ENCODE results near the gene FOXJ3.

The FOXJ3 gene

DNA sequence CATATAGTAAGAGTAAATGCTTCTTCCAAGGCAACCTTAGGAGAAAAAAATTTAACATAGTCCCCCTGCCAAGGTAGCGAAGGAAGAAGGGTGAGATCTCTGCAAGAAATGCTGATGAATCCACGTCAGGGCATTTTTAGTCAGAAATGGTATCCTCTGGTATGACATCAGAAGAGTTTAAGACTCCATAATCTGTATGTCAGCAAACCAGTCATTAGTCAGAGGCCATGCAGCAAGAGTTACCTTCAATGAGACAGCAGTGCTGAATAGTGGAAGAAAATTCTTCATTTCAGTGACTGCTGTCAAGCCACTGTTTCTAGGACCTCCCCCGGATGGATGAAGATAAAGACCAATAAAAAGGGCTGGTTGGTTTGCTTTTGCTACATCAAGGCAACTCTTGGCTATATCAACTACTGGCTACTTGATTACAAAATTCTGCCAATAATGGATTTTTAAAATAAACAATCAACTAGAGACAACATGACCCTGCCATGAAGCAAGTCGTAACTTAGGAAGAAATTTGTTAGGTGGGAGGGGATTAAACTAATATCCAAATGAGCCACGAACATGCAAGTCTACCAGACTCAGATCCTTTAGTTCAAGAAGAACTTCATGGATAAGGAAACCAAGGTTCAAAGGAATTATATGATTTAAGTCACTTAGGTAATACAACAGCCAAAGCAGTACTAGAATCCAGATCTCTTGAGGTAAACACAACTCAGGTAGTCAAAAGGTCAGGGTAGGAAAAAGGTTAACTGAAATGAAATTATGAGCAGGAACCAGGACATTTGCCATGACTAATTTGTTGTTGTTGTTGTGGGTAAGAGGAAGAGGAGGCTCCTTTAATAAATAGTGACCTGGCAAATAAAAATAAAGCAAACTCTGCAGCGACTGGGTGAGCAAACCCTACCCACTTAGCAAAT, 144.8 kb downstream of the FOXJ3 start:
- DNase-seq, result no peak

DNA sequence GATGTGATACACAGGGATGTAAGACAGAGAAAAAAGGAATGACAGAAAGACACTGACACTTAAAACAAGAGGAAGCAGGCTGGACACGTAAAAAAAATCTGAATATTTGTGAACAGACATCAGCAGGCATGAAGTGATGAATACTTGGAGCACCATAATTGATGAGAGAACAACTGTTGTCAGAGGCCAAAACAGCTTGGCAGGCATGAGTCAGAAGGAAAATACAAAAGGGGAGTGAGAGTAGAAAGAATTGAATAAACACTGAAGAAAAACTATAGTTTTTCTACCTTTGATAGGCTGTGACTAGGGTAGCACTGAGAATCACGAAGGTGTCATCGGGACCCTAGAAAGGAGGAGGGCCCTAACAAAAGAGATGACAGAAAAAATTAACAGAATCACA, 148.9 kb downstream of the FOXJ3 start:
- no peak for DNase-seq

DNA sequence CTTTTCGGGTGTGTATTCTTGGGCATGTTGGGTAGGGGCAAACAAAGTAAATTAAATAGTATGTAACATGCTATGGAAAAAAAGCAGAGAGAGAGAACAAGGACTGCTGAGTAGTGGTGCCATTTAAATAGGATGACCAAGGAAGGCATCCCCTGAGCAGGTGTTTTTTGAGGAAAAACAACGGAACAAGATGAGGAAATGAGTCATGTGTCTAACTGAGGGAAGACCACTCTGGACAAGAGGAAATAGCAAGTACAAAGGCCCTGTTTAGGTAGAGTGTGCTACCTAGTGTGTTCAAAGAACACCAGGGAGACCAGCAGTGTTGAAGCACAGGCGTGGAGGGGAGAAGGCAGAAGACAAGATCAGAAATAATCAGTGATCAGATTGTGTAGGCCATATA, 150.4 kb downstream of the FOXJ3 start:
- no peak for DNase-seq

DNA sequence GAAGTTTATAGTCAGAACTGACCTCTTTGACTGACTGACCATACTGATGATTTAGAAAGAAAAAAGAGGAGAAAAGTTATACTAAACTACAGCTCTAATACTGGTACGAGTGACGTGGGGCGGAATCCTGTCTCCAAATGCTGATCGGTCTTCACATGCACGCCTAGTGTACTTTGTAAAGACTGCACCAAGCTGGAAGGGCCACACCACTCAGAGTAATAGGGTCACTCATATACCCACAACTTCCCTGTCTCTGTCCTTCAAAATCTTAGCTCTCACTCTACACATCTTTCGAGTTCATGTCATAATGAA, 151.1 kb downstream of the FOXJ3 start:
- no peak for DNase-seq

DNA sequence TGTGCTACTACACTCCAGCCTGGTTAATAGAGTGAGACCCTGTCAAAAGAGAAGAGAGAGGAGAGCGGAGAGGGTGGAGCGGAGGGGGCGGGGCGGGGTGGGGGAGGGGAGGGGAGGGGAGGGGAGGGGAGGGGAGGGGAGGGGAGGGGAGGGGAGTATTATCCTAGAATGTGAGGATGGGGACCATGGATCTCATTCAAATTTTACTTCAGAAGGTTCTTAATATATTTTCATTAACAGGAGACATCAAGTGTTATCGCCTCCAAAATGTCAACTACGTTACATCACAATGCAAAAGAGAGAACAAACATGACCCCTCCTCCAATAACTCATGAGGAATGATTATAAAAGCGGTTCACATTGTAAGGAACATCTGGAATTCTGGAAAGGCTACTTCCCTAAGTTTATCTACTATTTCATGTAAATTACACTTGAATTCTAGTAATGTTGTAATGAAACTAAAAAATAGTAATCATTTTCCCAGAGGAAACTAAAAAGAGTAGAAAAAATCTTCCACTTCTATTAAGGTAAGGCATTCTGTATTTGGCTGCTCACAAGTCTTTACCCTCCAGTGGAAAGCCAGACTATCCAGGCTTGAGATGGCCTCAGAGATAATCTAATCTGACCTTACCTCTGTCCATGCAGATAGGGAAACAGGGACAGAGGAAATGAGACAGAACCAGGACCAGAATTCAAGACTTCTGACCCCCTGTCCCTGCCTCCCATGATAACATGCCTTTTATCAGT, 151.7 kb downstream of the FOXJ3 start:
- no peak for DNase-seq

DNA sequence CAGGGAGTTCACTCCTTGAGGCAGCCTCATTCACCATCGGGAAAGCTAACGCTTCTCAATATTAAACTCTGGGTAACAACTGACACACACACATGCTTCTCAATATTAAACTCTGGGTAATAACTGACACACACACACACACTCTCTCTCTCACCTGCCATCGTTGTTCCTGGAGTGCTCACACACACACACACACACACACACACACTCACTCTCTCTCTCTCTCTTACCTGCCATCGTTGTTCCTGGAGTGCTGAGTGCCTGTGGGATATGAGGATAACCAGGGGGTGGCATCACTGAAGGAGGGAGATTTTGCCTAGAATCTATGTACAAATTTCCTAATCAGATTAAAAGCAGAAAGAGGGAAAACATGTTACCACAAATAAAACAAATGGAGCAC, 153.3 kb downstream of the FOXJ3 start:
- DNase-seq, result no peak

DNA sequence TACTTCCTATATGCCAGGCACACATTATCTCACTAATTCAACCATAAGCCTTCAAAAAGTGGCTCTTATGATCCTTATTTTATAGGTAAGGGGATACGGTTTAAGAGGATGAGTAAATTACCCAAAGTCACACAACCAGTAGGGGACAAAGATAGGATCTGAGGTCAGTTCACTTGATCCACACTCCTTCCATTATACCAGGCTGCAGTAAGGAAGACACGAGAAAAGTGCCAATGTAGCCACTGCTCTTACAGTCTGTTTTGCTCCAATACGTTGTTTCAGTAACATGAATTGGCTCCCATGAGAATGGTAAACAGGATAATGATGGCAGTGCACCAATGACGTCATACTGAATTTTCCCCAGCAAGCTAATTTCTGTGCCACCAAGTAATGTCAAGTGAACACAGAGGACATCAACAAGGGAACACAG, 155.1 kb downstream of the FOXJ3 start:
- DNase-seq, result no peak

DNA sequence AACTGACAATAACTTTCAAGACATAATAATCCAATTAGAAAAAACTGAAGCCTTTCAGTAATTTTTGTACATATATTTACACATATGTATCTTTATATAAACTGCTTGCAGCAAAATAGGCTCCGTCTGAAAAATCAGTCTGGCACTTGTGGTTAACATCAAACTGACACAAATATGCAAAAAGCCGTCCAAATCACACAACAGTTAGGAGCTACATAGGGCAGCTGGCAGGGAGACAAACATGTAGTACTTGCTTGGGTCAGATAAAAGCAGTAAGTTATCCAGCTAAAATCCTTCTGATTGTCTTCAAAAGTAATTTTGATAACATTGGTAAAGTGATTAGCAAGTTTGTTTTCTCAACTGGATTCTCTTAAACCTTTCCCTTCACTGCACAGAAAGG, 155.8 kb downstream of the FOXJ3 start:
- DNase-seq, result no peak

DNA sequence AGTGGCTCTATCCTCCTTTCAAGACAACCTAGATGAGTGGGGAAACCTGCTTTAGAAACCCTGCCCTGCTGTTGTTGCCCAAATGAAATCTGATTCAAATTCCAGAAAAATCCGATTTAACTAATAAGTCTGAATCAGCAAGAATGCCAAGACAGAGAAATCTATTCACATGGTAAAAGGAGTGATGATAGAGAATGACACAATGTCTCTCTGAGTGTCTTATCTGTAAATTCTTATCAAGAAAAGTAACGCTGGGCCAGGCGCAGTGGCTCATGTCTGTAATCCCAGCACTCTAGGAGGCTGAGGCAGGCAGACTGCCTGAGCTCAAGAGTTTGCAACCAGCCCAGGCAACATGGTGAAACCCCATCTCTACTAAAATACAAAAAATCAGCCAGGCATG, 156.8 kb downstream of the FOXJ3 start:
- no peak for DNase-seq

DNA sequence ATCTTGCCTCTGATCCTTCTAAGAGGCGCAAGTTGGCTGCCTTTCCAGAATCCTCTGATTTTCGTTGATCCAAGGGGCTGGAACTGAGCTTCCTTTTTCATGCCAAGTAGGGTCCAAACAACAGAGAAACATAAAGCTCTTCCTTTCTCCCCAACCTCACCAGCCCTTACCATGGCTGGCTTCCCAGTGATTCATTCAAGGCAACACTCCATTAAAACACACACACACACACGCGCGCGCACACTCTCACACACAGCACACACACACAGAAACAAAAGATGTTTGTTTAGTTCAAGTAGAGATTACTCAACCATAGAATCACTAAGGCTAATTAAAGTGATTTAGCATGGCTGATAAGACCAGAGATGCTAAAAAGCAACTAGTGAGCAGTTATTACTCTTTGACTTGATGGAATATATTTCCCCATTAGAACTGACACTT, 157.5 kb downstream of the FOXJ3 start:
- no peak for DNase-seq

DNA sequence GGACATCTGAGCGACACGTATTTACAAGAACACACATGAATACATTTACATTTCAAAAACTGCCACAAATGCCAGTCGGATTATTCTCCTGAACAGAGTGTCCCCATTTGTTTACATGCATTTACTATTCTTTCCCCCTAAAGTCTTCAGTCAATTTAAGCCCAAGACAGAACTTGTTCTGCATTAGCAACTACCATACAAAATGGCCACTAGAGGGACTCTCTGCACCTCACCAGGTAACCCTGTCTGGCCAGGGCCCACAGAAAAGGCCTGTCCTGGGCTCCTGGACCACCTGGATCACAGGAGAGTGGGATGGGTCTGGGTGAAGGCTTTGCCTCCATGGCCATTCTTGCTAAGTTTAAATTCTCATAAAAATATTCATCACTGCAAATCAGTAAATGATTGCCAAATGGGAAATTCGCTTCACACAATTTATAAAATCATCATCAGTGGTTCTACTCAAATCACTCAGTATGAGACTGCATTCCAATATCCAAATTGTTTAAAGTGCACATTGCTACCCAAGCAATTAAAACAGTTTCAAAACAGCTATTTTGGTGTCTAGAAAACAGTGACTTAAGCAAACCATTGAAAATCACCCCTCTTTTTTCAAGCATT, 158.0 kb downstream of the FOXJ3 start:
- DNase-seq, result peak; percentile 31

DNA sequence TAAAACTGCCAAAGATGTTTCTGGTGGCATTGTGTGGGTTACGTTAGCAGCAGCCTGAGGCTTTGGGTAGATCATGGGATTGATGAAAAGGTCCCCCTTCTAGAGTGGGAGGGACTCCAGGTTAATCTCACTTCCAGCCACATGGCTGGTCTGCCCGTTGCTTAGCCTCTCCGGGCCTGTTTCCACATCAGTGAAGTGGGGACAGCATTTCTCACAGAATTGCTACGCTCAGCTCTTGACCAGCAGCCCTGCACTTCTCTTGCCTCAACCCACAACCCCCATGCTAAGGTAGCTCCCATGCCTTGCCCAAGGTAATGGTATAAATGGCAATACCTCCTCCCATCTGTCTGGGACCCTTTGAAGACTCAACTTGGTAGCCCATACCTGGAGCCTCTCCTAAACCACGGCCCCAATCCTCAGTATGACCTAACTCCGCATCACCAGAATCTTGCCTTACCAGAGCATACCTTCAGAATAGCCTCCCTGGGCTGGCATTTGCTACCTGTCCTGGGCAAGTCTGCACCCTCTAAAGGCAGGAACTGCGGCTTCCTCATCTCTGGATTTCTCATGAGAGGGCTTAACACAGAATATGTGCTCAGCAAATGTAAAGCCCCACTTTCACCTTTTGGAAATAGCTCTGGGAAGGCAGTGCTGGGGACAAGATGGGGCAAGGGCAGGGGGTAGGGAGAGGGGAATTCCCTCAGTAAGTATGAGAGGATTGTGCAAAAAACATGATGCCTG, 159.6 kb downstream of the FOXJ3 start:
- no peak for DNase-seq

DNA sequence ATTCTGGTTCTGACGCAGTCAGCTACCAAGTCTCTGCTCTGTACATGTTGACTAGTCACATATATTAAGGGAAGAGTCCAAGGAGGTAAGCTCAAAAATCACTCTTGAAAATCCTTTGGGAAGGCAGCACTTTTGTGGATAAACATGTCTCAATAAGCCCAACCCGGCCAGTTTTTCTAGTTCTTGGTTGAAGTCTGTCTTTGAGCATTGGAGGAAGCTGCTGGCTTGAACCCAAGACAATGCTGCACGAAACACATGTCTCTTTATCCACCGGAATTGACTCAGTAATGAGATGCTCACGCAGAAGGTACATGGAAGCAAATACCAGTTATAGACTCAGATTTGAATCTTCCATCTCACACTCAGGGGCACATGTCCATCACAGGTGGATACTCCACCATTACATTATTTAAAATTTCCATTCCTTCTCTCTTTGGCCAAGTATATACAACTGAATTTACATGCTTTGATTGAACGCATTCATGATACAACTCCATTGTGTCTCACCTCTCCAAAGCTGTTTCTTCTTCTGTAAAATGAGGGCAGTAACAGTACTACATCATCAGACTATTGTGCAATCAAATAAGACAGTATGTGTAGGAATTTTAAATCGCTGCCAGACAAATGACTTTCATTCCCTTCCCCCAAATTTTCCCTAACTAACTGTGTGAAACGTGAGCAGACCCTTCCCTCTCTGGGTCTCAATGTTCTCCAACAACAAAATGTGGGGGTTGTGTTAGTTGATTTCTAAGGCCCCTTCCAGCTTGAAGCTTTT, 160.9 kb downstream of the FOXJ3 start:
- DNase-seq, result no peak

DNA sequence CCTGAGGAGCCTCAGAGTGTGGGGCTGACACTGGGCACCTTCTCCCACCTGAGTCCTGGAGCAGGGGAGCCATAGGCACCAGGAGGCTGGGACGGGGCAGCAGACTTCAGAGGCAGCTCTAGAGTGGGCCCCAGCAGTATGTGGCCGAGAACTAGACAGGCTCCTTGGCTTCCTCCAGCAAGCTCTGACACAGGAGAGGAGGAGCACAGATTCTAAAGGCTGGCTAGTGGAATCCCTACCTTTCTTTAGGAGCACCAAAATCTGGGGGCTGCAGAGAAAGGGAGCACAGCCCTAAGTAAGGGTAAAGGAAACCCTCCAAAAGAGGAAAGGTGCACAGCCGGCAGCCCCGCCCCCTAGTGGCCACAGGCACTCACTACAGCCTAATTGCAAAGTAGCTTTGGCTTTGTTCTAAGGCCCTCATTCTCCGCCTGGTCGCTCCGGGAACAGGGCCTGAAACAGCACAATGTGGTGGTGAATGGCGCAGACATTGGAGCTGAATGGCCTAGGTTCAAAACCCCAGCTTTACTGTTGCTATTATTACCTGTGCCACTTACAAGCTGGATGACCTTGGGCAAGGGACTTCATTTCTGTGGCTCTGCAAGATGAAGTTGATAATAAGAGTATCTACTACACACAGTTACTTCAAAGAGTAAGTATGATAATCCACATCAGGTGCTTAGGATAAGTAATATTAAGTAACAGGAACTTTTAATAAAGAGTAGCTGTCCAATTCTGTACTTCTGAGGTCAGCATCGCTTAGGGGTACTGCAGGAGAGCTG, 161.7 kb downstream of the FOXJ3 start:
- peak; percentile 65 for DNase-seq

DNA sequence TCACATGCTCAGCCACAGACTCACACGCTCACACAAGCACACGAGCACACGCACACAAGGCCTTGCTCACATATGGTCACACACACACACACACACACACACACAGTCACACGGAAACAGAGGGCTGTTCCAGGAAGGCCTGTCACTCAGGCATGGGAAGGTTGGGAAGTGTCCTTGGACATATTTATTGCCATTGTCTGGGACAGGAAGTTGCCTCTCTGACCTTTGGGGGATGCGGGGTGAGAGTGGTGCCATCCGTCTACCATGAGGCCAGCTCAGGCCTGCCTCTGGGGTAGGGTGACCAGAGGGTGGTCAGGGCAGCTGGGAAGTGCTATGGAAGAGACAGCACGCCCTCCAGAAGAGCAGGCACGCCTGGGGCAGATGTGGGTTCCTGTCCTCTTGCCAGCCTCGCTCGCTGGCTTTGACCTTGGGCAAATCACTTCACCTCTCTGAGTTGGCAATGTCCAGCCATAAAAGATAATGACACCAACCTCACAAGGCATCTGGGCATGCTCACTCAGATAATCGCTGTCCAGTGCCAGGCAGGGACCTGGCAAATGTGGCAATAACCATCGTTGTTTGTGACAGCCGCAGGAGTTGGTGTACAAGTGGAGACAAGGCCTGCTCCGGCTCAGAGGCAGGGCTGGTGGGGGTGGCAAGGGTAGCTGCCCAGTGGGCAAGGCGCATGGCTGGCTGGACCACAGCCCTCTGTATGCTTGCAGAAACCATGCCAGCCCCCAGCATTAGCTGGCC, 162.5 kb downstream of the FOXJ3 start:
- DNase-seq, result peak; percentile 45

DNA sequence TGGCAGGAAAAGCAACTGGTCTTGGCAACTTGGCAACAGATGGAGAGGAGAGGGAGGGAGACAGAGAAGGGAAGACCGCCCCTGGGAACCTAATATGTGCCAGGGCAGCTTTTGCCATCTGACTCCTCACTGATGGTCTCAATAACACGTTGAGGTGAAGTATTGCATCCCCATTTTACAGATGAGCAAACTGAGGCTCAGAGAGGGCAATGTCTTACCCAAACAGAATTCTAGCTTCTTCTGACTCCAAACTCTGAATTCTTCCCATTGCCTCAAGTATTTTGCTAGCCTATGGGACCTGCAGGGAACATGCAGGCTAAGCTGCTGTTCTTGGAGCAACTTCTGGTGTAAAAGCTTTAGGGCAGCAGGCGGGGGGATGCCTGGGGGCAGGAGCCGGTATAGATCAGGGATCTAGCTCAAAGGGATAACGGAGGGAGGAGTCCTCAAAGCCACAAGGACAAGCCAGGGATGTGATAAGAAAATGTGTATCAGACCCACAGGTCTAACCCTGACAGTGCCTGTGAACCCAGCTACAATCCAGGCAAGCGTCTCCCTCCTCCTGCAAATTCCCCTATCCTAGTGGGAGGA, 163.3 kb downstream of the FOXJ3 start:
- DNase-seq, result no peak

DNA sequence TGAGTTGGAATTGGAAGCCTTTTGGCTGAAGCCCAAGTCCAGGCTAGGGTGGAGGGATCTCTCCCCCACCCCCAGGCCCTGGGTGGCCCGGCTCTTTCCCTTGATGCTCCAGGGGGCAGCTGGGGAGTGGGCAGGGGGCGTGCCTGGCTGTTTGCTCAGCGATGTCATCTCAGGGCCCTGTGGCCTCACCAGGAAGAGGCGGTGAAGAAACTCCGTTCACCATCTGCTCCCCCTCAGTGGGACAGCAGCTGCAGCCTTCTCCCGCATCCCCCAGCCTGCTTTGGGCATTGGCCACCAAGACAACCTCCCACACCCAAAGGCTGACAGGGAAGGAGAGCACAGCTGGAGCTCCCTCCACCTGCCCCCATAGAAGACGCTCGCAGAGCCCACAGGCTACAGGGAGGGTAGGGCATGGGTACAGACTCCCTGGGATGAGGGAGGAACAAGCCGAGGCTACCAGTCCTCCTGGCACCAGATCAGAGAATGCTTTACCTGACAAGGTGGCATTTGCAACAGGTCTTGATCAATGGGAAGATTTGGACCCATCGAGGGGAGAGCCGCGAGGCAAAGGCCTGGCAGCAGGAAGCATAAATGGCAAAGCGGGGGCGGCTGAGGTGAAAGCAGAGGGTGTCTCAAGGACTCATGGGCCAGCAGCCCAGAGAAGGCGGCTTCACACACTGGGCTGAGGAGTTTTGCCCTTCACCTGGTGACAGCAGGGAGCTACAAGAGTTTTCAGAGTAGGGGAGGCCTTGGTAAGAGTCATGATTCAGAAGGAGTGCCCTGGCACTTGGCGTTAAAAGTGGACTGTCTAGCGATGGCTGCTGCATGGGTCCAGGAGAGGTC, 164.0 kb downstream of the FOXJ3 start:
- no peak for DNase-seq

DNA sequence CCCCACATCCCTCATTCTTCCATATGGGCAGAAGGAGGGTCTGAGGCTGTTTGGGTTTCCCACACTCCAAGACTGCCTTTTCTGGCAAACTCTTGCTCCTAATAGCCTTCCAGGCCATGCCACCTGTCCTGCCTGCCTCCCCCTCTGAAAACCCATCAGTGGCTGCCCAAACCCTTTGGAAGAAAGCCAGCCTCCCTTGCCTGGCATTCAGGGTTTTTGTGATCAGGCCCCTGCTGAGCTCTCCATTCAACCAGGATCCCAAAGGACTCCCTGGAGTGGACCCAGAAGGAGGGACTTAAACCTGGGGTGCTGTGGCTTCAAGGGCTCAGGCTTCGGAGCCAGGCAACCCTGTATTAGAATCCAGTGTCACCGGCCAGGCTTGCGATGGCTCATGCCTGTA, 166.3 kb downstream of the FOXJ3 start:
- no peak for DNase-seq

DNA sequence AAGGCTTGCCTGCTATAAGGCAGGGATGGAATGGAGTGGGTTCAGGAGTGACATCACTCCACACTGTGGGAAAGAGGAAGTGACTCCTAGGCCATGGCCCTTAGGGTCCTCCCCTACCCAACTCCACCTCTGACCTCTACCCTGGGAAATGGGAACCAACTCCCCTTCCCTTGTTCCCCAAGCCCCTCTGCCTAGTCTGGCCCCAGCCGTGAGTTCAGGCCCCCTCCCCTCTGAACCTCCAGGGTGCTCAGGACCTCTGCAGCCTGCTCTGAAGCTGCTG, 166.7 kb downstream of the FOXJ3 start:
- no peak for DNase-seq

Measured in right kidney (tissue), 1 donor.